Measurements from ENCODE around the gene SMARCB1.

The SMARCB1 gene

DNA sequence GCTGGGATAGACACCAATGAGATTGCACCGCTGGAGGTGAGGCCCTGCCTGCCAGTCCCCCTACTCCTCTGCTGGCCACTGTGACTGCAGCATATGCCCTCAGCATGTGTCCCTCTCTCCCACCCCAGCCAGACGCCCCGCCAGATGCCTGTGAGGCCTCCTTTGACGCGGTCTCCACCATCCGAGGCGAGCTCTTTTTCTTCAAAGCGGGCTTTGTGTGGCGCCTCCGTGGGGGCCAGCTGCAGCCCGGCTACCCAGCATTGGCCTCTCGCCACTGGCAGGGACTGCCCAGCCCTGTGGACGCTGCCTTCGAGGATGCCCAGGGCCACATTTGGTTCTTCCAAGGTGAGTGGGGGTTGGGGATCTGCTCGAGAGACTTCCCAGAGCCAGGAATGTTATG, 5.7 kb upstream of the SMARCB1 start:
- no peak for DNase-seq

DNA sequence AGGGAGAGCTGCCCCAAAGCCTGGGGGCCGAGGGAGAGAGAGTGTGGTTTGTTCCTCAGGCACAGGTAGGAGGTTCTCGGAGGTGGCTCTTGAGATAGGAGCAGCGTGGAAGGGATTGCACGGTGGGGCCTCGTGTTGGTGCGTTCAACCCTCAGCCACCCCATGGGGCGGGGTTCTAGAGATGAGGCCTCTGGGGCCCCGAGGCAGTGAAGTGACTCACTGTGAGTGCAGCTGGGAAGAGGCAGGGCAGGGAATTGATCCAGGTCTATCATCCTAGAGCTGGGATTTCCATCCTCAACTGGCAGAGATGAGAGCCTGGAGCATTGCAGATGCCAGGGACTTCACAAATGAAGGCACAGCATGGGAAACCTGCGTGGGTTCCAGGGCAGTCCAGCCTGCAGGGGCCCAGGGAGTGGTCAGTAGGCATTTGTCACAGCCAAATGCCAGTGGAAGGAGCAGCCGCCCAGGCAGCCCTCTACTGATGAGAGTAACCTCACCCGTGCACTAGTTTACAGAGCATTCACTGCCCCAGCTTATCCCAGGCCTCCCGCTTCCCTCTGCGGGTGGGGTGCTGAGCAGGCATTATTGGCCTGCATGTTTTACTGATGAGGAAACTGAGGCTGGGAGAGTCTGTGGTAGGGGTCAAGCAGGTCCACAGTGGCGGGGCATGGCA, 5.1 kb upstream of the SMARCB1 start:
- no peak for DNase-seq

DNA sequence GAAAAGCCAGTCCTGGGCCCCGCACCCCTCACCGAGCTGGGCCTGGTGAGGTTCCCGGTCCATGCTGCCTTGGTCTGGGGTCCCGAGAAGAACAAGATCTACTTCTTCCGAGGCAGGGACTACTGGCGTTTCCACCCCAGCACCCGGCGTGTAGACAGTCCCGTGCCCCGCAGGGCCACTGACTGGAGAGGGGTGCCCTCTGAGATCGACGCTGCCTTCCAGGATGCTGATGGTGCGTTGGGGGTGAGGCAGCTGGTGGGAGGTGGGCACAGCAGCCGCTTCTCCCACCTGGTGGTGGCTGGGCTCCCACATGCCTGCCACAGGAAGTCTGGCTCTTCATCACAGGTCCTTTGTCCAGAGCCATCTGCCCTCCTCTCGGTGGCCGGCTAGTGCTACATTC, 4.5 kb upstream of the SMARCB1 start:
- DNase-seq, result no peak

DNA sequence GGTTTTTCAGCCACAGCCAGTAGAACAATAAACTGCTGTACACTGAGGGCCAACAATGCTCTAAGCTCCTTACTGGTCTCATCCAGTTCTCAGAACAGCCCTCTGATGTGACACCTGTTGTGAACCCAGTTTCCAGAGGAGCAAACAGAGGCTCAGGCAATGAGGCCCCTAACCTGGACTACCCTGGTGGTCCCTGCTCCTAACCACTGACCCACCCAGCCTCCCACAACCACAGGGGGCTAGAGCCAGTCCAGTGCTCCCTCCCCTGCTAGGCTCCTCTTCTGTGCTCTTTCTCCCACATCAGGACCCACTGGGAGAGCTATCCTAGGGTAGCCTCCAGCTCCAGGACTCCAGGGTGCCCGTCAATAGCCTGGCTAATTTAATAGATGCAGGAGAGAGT, 4.1 kb upstream of the SMARCB1 start:
- DNase-seq, result no peak

DNA sequence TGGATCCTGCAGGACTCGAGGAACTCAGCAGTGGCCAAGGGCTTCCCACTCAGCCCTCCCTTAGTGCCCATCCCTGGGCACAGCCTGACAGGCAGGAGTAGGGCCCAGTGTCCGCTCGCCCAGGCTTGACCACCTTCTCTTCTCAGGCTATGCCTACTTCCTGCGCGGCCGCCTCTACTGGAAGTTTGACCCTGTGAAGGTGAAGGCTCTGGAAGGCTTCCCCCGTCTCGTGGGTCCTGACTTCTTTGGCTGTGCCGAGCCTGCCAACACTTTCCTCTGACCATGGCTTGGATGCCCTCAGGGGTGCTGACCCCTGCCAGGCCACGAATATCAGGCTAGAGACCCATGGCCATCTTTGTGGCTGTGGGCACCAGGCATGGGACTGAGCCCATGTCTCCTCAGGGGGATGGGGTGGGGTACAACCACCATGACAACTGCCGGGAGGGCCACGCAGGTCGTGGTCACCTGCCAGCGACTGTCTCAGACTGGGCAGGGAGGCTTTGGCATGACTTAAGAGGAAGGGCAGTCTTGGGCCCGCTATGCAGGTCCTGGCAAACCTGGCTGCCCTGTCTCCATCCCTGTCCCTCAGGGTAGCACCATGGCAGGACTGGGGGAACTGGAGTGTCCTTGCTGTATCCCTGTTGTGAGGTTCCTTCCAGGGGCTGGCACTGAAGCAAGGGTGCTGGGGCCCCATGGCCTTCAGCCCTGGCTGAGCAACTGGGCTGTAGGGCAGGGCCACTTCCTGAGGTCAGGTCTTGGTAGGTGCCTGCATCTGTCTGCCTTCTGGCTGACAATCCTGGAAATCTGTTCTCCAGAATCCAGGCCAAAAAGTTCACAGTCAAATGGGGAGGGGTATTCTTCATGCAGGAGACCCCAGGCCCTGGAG, 3.3 kb upstream of the SMARCB1 start:
- DNase-seq, result no peak

DNA sequence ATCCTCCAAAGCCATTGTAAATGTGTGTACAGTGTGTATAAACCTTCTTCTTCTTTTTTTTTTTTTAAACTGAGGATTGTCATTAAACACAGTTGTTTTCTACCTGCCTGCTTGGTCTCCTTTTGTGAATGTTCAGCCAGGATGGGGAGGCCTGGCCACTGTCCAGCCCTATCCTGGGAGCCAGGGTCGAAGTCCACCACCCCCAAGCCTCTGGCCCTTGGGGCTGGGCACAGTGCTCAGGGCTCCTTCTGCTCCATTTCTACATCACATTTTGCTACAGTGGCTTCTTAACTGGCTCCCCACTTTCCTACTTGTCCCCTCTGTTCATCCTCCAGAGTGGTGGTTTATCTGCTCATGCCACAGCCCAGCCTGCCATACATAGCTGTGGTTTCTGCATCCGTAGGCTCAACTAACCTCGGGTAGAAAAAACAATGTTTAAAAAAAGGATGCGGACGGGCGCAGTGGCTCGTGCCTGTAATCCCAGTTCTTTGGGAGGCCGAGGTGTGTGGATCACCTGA, 2.5 kb upstream of the SMARCB1 start:
- DNase-seq, result no peak

DNA sequence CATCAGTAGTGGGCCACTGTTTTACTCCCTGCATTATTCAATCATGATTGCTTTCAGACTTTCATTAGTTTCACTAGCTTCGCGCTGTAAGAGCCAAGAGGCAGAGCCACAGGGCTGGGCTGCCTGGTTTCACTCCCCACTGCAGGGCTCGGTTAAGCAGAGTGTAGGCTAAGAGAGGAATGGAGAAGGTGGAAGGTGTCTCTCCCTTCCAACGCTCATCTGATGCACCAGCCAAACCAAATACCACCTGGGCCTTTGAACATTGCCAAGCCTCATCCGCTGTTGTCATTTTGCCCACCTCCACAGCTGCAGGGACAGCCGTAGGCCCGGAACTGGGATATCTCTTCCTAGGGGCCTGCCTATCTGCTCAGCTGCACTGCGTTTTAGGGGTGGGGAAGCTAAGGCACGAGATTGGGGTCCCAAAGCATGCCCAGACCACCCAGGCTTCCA, 480 bp upstream of the SMARCB1 start:
- no peak for DNase-seq

DNA sequence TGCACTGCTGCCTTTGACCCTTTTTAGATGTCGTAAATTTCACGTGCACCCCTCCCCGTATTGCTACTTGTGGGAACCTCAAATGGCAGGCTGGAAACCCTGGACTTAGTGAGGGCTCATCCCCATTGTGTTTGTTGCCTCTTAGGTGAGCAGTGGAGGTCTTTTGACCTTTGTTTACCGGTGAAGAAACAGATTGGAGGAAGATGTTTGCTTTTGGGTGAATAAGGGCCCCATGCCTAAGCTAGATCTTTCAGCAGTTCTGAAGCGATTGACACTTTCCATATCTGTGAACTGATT, 782 bp downstream of the SMARCB1 start:
- DNase-seq, result no peak

DNA sequence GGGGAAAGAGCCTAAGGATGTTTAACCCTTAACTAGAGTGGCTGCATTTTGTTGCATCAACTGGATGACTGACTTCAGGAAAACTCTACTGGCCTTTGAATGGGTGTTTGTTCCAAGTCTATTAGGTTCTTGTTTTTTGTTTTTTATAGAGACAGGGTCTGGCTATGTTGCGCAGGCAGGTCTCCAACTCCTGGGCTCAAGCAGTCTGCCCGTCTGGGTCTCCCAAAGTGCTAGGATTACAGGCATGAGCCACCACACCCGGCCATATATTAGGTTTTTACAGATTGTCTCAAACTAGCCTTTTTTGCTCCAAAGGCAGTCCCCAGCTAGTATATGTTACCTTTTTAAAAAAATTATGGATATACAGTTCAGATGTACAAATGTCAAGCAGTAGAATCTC, 1.1 kb downstream of the SMARCB1 start:
- DNase-seq, result no peak

DNA sequence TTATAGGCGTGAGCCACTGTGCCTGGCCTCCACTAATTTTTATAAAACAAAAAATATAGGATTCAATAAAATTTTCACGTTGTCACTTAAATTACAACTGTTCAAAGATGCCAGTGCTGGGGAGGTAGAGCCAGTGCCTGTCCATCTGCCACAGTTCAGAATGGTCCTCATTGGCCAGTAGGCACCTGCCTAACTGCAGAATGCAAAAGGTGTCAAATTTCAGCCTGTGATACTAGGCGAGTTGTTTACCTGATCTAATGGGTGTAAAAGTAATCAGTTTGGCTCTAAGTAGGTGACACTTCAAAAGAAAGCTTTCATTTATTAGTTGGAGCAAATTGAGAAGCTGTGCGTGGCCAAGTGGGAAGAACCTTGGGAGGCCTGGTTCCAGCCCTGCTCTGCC, 2.4 kb downstream of the SMARCB1 start:
- DNase-seq, result no peak

DNA sequence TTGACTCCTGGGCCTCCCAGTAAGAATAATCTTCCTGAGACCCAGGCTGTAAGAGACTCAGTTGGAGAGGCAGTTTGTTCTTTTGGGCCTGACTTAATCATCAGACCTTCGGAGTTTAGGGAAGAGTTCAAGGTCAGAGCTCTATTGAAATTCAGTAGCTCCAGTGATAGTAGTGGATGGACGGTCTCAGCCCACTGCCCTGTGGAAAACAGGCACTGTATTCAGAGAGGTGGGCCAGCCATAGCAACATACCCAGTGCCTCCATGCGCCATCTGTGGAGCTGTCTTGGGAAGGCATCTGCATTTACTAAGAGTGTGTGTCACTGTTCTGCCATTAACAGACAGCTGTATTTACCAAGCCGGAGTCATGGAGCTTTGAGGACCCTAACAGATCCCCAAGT, 2.9 kb downstream of the SMARCB1 start:
- DNase-seq, result no peak

DNA sequence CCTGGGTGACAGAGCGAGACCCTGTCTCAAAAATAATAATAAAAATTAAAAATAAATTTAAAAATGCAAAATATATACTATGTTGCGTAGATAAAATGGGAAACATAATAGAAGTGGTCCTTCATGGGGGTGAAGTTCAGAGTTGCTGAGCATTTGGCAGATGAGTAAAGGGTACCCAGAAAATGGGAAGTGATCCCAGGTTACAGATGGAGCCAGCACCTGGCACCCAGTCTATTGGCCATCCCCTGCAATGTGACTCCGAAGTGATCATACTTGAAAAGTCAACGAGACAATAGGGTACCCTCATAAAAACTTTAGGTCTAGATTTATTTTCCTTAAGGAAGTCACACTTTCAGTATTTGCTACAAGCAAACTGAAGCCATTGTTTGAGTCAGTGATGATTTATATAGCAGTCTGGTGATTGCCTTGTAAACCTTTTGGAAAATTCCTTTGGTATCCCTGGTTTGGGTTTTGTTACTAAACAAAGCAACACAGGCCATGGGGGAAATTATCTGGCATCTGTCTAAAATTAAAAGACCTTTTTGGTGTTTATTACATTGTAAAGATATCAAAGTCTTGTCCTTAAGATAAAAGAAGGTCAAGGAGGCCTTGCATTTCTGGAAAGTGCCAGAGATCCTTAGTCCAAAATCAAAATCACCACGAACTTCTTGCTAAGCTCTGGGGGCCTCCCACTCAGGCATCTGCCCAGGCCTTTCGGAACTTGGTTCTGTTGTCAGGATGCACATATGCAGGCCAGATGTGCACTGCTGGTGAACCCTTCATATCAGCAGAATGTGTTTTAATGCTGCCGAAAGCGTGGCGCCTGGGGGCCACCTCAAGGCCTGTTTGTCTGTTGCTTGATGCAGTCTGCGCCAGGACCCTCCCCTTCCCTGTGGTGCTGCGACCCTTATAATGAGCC, 4.3 kb downstream of the SMARCB1 start:
- no peak for DNase-seq

DNA sequence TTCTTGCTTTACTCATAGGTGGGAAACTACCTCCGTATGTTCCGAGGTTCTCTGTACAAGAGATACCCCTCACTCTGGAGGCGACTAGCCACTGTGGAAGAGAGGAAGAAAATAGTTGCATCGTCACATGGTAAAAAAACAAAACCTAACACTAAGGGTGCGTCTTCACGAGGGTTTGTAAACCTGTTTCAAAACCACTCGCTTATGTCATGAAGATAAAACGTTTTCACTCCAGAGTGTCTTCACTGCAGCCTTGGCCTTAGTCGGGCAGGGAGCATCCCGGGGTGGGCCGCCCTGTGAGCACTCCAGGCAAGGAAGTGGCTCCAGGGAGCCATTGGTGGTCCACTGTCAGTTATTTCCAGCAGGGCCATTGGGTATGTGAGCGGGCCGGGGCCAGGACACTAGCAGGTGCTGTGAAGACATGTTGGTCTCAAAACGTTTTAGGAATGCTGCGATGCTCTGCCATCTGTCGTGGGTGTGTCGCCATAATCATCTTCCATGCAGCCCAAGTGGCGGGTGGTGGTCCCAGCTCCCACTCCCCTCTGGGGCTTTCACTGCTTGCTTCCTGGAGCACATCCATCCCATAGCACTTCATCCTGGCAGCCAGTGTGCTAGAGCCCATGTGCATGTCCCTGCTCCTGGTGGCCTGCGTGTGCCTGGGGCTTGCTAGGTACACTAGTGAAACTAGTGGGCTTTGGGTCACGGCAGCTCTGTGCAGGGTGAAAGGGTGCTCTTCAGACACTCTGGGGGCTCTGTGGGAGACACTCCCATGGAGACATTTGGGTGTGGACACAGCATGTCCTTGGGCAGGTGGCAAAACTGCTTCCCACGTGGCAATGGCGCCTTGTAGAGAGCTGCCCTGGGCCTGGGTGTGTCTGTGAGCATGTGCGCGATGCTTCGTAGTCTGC, 5.2 kb downstream of the SMARCB1 start:
- no peak for DNase-seq

DNA sequence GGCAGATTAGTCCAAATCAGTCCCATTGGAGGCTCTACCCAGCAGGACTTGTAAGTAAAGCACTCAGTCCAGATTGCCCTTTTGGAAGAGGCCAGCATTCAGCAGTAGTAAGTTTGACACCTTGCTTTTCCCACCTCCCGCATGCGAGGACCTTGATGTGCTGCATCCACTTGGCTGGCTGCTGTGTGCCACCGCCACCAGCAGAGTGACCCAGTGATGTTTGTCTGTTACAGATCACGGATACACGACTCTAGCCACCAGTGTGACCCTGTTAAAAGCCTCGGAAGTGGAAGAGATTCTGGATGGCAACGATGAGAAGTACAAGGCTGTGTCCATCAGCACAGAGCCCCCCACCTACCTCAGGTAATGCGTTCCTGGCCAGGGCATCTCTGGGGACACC, 6.6 kb downstream of the SMARCB1 start:
- no peak for DNase-seq

DNA sequence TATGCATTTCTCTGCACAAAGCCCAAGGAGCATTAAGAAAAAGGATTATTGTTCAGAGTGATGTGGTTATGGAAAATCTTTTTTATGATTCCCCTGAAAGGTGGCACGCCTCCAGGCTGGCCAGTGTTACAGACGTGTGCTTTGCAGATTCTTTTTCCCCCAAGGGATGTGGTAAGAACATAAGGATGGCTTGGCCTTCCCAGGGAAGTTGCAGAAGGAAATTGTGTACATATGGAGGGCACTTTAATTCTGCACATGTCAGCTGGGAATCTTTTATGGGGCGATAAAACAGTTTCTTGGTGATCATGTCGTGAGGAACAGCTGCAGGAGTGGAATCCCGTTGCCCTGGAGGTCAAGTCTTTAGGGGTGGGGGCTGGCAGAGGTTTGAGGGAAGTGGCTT, 9.7 kb downstream of the SMARCB1 start:
- DNase-seq, result no peak

DNA sequence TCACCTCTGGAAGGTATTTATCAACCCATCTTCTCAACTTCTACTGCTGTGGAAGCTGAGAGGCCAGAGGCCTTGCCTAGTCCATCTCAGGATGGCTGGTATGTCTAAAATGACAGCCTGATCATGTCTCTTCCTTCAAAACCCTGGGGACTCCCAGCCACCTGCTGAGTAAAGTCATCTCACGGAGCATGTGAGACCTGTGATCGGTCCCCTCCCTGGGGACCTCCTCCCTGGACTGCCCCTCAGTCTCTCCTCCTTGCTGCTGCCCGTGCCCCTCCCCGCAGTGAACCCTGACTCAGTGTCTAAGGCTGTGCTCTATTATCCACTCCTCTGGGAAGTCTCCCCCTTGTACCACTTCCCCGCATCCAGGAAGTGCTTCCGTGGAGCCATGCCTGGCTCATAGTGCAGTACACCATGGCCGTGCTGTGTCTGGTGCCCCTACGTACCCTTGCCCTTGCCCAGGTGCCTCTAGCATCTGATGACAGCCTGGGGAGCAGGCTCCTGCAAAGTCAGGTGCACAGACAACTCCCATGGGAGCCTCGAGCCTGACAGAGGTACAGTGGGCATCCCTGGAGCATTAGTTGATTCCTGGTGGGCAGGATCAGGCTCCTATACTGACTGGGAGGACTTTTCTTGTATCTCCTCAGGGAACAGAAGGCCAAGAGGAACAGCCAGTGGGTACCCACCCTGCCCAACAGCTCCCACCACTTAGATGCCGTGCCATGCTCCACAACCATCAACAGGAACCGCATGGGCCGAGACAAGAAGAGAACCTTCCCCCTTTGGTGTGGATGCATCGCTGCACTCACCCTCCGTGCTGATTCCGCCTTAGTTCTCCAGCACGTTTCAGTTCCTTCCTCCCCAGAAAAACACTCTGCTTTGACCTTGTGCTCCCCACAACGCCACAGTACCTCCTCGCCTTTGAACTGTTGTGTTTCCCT, 13.8 kb downstream of the SMARCB1 start:
- DNase-seq, result no peak

DNA sequence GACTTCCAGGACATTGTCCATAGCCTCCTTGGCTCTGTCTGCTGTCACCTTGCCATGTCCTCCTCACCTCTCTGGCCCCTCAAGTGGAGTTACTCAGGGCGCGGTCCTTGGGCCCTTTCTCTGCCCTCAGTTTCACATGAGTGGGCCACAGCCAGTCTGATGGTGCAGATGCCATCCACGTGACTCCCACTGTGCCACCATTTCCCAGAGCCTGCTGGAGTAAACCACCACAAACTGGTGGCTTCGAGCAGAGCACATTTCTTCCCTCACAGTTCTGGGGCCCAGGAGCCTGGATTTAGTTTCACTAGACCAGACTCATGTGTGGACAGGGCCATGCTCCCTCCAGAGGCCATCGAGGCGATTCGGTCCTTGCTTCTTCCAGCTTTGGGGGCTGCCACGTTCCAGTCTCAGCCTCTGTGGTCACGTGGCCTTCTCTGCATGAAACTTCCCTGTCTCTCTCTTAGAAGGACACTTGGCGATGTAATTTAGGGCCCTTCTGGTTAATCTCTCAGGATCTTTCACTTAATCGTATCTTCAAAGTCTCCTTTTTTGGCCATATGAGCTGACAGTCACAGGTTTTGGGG, 14.6 kb downstream of the SMARCB1 start:
- DNase-seq, result no peak

DNA sequence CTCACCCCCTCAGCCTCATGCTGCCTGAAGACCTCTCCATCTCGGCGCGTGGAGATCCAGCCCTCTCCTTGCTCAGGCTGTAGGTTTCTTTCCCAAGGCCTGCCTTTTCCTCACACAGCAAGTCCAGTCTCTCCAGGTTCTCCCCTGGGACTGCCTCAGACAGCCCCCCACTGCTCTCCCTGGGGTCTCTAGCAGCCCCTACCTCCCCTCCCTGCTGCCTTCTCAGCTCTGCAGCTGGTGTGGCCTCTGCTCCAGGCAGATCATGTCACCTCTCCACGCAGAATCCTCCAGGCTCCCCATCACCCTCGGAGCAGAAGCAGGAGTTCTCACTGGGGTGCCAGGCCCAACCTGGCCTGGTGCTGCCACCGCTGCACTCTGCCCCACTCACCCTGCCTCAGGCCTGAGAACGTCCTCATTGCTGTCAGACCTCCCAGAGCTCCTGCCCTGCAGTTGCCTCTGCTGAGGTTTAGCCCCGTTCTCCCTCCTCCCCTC, 15.2 kb downstream of the SMARCB1 start:
- no peak for DNase-seq

DNA sequence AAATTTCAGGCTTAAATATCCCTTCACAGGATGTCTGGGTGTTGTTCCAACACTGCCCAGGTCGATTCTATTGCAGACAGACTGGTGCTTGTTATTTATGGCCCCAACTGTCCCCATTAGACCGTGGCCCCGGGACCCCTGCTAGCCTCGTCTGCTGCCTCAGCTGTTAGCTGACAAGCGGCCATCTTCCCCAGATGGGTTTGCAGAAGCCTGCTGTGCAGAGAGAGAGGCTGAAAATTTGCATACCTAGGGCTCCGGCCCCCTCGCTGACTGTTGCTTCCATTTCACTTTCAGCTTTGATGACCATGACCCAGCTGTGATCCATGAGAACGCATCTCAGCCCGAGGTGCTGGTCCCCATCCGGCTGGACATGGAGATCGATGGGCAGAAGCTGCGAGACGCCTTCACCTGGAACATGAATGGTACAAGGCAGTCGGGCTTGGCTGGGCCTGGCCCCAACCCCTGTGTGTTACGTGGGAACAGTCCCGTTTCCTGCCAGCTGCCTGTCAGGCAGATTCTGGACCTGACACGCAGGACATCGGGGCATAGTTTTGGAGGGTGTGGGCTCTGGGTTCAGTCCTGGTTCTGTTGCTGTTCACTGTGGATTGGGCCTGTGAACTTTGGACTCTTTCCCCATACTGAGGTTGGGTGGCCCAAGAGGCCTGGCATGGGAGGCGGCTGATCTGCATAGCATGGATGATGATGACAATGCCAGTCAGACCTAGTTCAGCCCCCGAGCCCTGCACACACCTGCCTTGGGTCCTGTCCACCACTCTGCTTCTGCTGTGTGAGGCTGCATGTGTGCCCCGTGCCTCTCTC, 16.4 kb downstream of the SMARCB1 start:
- no peak for DNase-seq
